Activated naive CD4-positive, alpha-beta T cell treated with anti-CD3 and anti-CD28 coated beads, Interleukin-2, amount 50 U/mL, for 16 hours (primary cell): ENCODE measurements around the gene SDR42E1.
"Not testable (repeated sequence)": the region's sequence is repeated elsewhere in the genome, so short reads cannot be mapped to it uniquely, and the experiment has no call there.

Experiments
- DNase-seq: peaks from one replicate; pipeline ENCODE4 v3.0.0-alpha.2; 2020

Gene SDR42E1

DNA sequence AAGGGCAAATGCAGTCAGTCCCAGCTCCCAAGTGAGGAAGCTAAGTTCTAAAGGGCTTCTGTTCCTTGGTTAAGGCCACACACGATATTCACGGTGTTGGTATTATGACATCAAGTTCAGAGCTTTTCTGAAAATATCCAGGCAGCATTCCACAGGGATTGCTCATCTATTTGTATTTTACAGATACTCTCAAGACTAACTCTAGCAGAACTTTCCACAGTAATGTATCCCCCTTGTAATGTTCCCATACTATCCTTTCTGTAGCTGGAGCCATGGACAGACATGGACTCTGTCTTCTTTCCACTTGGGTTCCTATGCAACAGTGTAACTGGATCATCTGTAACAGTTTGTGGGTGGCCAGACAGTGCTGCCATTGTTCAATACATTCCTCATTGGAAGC lies 13.5 kb downstream of the SDR42E1 start:
- DNase-seq, result no peak

DNA sequence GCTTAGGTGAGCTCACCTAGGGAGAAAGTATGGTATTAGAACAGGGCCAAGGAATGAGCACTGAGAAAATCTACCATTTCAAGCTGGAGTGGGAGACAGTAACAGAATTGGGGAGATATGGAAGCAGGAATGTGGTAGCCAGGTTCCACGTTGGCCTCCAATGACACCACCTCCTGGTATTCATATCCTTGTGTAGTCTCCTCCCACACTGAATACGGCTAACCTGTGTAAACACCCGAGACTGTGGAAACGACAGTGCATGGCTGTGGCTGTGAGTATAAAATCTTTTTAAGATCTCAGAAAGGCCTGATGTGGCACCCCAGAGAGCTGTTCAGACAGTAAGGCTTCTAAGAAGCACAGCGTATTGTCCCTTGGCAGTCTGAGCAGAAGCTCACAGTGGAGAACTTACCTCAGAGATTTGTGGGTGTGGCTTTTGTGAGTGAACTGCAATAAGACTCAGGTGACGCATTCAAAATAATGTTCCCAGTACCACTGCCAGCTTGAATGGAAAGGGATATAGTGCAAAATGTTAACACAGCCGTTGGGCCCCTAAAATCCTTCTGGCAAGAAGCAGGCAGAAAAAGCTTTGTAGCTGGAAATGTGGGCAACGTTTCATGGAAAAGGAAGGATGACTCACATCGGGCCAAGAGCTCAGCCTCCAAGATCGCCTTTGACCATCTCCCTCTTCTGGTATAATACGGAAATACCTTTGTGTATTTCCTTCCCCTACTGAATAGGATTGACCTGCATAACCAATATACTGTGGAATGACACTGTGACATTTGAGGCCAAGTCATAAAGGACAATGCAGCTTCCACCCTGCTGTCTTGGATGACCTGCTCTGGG lies 14.4 kb downstream of the SDR42E1 start:
- no peak for DNase-seq

DNA sequence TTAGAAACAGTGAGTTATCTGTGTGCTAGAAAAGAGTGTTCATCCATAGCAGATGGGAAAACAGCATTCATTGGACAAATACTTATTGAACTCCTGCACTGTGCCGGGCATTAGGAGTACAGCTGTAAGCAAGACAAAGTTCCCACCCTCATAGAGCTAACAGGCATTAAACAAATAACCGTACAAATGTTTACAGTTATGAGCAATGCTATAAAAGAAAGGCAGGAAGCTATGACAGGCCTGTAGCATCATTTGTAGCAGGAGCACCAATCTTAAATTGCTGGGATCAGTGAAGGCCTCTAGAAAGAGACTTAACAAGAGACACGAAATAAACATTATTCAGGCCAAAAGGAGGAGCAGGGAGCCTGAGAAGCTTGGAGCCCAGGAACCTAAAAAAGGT lies 15.6 kb downstream of the SDR42E1 start:
- no peak for DNase-seq

DNA sequence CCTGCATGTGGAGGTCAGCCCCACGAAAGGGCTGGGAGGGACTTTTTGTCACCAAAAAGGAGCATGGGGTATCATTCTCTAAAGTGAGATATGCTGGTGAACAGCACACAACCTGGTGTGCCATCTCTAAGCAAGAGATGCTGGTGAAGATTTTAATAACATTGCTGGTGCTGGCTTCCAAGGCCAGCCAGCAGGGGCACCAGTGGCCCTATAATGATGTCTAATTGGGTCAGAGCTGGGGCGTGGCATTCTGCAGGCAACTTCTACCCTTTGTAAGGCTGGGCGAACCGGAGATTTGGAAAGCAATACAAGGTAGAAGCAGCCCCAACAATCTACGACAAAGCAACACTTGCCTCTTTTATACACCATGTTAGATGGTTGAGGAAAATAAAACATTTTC lies 16.8 kb downstream of the SDR42E1 start:
- no peak for DNase-seq

DNA sequence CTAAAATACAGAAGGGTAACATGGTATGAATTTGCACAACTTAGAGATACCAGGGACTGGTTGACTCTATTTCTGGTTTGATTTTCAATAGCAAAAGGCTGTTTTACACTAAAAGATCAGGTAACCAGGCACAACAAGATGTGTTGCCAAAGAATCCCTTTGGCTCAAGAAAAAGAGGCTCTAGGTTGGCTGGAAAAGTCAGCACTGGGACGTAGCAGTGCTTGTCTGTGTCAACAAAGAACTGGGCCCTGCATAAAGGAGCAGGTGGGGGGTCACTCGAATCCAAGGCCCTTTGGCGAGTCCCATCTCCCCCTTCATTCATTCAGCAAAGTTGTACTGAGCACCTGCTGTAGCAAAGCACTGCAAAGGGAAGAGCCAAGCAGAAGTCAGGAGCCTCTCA lies 18.4 kb downstream of the SDR42E1 start:
- no peak for DNase-seq

DNA sequence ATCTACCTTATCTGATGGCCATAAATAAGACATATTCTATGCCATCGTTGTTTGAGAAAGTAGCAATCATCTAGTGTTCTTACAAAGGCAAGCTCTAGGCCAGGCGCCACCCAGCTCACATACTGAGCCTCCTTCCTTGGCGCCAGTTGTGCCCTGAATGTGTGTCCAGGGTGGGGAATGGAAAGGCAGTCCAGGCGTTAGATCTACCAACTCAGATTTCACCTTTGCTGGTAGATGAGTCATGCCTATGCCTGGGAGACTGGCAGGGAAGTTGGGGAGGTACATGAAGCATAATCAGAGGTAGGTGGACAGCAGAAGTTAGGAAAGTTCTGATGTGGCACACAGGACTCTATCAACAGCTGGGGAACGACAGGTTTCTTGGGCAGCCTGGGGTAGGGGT lies 23.6 kb downstream of the SDR42E1 start:
- DNase-seq, result no peak

DNA sequence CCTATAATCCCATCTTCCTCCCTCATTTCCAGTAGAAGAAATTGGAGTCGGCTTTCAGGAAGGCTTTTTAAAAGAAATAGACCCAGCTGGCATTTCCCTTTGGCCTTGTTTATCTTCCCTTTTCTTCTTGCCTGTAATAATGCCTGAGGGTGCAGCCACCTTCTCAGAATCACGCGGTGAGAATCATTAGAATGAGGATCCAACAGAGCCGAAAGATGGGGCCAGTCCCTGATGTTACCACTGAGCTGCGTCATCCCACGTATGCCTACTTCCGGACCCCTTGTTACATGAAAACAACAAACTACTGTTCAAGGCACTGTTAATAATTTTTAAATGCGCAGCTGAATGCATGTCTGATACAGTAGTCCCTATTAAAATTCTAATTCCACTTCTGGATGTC lies 24.1 kb downstream of the SDR42E1 start:
- no peak for DNase-seq

DNA sequence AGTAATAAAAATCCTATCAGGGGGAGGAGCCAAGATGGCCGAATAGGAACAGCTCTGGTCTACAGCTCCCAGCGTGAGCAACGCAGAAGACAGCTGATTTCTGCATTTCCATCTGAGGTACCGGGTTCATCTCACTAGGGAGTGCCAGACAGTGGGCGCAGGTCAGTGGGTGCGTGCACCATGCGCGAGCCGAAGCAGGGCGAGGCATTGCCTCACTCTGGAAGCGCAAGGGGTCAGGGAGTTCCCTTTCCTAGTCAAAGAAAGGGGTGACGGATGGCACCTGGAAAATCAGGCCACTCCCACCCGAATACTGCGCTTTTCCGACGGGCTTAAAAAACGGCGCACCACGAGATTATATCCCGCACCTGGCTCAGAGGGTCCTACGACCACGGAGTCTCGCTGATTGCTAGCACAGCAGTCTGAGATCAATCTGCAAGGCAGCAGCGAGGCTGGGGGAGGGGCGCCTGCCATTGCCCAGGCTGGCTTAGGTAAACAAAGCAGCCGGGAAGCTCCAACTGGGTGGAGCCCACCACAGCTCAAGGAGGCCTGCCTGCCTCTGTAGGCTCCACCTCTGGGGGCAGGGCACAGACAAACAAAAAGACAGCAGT lies 33.8 kb downstream of the SDR42E1 start:
- not testable (repeated sequence) for DNase-seq

DNA sequence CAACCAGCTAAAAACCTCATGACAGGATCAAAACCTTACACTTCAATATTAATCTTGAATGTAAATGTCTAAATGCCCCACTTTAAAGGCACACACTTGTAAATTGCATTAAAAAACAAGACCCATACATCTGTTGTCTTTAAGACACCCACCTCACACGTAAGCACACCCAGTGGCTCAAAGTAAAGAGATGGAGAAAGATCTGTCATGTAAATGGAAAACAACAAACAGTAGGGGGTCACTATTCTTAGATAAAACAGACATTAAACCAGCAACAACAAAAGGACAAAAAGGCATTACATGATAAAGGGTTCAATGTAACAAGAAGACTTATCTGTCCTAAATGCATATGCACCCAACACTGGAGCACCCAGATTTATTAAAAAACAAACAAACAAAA lies 35.6 kb downstream of the SDR42E1 start:
- DNase-seq, result no peak

DNA sequence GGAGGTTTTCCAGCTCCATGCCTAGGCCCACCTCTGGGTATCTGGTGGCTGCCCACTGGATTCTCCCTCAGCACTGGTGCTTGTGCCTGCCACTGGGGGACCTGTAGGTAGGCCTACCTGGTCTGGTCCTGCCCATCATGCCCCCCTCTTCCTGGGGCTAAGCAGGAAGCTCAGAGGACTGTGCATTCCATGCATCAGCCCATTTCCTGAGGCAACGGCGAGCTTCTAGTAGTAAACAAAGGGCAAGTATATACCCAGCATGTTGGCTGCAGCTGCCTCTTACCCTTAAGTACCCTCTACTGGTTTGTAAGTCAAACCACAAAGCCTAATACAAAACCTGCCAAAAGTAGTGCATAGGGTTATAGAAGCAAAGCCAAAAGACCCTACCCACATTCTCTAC lies 37.5 kb downstream of the SDR42E1 start:
- DNase-seq, result no peak

DNA sequence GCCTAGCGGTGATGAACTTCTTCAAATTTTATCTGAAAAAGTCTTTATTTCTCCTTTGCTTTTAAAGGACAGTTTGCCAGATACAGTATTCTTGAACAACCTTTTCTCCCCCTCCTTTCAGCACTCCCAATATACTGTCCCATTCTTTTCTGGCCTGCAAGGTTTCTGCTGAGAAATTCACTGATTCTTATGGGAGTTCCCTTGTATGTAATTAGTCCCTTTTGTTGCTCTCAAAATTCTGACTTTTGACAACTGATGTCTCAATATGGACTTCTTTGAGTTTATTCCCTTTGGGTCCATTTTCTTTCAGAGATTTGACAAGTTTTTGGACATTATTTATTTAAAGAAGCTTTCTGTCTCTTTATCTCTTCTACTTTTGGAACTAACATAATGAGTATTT lies 39.4 kb downstream of the SDR42E1 start:
- DNase-seq, result no peak

DNA sequence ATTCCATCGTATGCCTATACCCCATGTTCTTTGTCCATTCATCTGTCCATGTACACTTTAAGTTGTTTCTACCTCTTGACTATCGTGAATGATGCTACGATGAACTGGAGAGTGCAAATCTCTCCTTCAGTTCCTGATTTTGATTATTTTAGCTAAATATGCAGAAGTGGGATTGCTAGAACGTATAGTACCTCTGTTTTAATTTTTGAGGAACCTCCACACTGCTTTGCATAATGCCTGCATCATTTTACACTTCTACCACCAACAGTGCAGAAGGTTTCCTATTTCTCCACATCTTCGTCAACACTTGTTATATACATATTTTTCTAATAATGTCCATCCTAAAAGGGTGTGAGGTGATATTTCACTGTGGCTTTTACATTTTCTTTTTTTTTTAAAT lies 43.9 kb downstream of the SDR42E1 start:
- DNase-seq, result no peak

DNA sequence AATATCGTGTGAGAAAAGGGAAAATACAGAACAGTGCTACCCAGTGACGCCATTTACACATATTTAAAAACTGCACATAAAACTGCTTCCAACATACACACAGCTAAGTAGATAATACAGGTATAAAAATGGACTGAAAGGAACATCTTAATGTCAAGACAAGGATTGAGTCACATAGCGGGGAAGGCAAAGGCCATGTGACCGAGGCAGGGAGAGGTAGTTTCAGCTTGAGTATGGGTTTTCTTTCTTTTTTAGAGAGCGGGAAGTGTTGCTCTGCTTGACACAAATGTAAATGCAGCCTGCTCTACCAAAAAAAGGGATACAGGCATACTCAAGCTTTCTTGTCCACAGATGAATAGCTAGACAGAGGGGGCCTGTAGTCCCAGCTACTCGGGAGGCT lies 46.5 kb downstream of the SDR42E1 start:
- DNase-seq, result no peak

DNA sequence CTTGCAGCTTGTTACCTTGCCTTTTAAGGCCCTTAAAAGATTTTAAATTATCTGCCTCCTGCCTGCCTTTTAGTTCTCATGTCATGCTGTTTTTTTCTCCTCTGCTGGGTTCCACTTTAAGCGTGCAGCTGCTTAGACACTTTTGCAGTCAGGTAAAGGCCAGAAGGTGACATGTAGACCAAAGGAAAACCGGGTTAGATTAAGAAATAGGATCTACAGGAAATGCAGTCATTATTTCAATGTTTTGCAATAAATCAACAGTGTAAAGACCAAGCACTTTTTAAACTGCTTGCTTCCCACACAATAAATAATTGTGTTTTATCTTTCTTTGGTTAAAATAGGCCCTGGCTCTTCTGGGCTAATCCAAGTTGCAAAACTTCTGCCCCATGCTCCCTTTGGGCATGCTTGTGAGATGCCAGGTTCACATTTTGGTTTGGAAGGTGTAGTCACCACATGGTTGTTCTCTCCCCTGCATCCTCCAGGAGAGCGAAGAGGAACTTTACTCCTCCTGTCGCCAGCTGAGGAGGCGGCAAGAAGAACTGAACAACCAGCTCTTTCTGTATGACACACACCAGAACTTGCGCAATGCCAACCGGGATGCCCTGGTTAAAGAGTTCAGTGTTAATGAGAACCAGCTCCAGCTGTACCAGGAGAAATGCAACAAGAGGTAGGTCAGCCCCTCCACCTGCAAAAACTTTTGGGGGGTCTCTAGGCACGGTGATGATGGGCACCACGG lies 54.9 kb downstream of the SDR42E1 start:
- no peak for DNase-seq

DNA sequence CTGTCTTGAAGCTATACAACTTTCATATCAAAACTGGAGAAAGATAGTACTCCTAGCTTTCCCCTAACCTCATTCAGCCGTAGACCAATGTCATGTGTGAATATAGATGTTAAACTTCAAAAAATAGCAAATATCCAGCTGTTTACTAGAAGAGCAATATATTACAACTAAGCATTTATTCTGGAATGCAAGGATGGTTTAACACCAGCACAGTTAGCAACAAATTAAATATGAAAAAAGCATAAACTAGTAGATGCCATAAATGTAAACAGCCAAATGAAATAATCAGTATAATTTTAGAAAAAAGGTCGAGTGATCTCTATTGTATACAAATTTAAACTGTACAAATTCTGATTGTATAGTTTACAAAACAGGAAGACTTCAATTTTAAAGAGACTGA lies 59.7 kb downstream of the SDR42E1 start:
- no peak for DNase-seq

DNA sequence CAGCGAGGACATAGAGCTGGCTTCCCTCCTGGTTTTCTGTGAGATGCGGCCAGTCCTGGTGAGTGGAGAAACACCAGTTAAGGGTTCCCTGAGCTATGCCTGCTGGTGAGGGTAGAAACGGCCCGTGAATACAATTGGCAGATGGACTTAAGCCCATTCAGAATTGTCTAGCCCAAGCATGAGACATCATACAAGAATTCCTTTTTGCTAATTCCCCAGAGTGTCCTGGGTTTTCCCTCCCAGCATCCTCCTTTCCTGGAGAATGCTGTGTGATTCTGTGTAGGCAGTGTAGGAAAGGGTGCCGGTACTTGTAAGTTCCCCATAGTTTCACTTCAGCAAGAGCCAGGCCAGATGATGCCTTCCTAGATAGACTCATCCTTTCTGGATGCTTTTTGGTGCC lies 65.1 kb downstream of the SDR42E1 start:
- no peak for DNase-seq

DNA sequence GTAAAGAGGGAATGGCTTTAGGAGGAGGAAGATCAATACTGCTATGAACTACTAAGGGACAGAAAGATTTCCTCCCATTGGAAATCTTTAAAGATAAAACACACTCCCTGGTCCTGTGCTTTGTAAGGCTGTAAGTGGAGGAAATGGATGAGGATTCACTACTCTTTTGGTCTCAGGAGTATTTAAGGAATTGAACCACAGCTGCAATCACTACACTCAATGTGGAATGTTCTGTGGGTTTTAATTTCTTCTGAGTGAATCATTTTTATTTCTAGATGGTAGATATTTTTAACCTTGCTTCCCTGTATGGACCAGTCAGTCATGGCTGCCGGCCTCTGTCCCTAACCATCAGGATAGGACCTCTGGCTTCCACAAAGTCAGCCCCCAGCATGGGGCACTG lies 65.6 kb downstream of the SDR42E1 start:
- no peak for DNase-seq

DNA sequence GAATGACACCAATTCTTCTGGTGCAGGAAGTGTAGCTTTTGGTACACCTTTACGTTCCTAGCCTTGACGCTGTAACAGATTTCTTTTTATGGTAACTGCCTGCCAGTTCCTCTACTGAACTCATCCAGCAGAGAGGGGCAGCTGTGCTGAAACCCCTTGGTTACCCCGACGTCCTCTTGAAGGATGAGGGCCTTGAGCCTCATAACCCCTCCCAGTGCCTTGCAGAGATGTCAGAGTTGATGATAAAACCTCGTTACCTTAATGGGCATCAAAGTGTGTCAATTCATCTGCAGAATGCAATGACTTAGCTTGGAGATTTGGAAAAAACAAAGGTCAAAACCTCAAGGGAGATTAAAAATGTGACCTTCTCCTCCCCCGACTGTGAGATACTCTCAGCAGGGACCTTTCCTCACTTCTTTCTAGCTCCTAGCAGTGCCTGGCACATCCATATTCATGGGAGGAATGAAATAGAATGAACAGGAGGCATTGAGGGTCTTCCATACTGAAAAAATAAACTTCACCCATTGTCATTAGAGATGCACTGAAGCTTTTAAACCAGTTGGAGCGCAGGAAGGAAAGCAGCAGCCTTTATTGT lies 69.2 kb downstream of the SDR42E1 start:
- no peak for DNase-seq

DNA sequence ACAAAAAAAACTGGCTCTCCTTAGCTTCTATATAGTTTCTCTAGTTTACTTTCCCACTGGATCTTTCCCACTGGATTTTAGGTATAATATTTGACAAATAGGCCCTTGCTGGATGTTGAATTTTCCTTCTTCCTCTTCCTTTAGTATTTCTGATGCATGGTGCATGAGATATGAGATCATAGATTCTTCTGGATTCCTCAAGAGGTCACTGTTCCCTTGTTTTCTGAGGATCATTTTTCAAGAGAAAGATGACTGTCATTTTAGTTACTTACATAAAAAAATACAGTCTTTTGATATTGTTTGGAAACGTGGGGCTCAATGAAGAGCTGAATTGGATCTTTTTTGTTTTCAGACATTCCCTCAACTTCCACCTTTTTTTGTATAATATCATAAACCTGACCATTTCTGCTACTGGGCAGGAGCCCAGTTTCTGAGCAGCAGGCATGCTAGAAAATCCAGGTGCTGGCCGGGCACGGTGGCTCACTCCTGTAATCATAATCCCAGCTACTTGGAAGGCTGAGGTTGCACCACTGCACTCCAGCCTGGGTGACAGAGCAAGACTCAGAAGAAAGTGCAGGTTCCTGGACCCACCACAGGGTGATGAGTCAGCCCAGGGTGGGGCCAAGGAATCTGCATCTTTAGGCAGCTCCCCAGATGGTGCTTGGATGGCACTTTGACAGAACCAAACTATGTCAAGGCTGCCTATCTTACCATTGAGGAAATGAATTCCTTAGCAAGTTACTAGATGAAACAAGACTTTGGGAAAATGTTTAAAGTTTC lies 70.3 kb downstream of the SDR42E1 start:
- DNase-seq, result no peak

DNA sequence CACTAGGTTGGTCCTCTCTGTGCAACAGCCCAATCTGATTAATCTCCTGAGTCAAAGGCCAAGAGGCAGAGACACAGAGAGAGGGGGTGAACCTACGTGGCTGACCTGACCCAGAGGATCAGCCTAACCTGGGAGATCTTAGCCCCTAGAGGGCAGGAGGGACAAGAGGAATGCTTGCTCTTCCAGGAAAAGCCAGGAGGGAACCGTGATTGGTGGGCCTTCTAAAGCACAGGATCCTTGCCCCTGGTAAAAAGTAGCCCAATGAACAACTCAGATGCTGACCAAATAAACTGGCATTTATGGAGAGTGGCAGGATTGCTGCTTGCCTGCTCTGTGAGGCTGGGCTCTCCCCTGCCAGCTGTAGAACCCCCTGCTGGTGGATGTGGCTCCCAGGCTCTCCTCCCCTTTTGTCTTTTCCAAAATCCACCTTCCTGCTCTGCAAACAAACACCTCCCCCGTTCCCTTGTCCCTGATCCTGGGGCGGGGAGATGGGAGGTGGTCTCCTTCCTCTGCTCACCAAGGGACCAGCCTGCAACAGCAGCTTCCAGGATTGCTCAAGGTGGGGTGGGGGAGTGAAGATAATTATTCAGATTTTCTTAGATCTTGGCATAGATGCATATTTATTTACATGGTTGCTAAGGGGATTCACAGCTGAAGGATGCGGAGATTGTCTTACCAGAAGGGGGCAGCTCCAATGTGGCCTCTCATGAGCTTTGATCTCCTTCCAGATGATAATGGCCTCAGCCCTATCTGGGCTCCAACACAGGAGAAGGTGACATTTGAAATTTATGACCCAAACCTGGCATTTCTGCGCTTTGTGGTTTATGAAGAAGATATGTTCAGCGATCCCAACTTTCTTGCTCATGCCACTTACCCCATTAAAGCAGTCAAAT lies 71.9 kb downstream of the SDR42E1 start:
- no peak for DNase-seq
